ENCODE data around the gene PTPRG.

DNA sequence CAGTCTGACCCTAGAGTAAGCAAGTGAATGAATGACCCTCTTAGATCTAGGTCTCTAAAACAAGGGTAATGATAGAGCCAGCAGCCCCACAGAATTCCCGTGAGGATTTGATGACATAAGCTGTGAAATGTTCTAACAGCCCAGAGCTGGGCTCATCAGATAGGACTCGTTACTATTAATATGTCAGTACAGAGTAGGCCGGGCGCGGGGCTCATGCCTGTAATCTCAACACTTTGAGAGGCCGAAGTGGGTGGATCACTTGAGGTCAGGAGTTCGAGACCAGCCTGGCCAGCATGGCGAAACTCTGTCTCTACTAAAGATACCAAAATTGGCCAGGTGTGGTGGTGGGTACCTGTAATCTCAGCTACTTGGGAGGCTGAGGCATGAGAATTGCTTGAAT is 621.7 kb downstream of the PTPRG start:
- TF ChIP-seq, protein P1, sequence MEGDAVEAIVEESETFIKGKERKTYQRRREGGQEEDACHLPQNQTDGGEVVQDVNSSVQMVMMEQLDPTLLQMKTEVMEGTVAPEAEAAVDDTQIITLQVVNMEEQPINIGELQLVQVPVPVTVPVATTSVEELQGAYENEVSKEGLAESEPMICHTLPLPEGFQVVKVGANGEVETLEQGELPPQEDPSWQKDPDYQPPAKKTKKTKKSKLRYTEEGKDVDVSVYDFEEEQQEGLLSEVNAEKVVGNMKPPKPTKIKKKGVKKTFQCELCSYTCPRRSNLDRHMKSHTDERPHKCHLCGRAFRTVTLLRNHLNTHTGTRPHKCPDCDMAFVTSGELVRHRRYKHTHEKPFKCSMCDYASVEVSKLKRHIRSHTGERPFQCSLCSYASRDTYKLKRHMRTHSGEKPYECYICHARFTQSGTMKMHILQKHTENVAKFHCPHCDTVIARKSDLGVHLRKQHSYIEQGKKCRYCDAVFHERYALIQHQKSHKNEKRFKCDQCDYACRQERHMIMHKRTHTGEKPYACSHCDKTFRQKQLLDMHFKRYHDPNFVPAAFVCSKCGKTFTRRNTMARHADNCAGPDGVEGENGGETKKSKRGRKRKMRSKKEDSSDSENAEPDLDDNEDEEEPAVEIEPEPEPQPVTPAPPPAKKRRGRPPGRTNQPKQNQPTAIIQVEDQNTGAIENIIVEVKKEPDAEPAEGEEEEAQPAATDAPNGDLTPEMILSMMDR (IDR thresholded peaks at IDR 0.05), result no peak
- TF ChIP-seq POLR2A (IDR thresholded peaks at IDR 0.05; ENCODE audit: low read depth) (no peak), POLR2AphosphoS5 (IDR thresholded peaks at IDR 0.05) (no peak)

Data from esophagus muscularis mucosa (tissue), 3 donors.